CD4-positive, alpha-beta T cell treated with Interferon gamma for 1 hour (primary cell): ENCODE results near the gene NKAIN4.

Experiments
- DNase-seq: peaks from one replicate; pipeline ENCODE4 v3.0.0-alpha.2; 2020

NKAIN4 gene

GRCh38 chr20:63287697-63288580, 33.7 kb upstream of the NKAIN4 start:
- no peak for DNase-seq

GRCh38 chr20:63286781-63287696, 32.8 kb upstream of the NKAIN4 start:
- DNase-seq, result no peak

- no peak for DNase-seq
Observed at GRCh38 chr20:63285636-63286615, 31.7 kb upstream of the NKAIN4 start.

- no peak for DNase-seq
Observed at GRCh38 chr20:63284981-63285524, 30.8 kb upstream of the NKAIN4 start.

GRCh38 chr20:63284544-63284949, 30.3 kb upstream of the NKAIN4 start:
- no peak for DNase-seq

DNA sequence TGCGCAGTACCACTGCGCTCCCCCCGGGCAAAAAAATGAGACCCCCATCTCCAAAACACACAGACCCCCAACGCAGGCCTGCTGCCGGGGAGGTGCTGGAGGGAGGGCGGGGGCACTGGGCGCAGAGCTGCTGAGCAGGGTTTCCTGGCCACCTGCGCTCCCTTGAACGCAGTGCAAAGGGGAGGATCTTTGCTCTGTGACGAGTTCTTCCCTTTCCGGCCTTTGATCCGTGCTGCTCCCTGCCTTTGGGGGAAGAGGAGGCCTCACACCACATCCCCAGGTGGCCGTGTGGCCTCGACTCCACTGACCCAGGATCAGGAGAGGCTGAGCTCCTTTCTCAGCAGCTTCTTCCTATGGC, 29.8 kb upstream of the NKAIN4 start:
- DNase-seq, result no peak

DNA sequence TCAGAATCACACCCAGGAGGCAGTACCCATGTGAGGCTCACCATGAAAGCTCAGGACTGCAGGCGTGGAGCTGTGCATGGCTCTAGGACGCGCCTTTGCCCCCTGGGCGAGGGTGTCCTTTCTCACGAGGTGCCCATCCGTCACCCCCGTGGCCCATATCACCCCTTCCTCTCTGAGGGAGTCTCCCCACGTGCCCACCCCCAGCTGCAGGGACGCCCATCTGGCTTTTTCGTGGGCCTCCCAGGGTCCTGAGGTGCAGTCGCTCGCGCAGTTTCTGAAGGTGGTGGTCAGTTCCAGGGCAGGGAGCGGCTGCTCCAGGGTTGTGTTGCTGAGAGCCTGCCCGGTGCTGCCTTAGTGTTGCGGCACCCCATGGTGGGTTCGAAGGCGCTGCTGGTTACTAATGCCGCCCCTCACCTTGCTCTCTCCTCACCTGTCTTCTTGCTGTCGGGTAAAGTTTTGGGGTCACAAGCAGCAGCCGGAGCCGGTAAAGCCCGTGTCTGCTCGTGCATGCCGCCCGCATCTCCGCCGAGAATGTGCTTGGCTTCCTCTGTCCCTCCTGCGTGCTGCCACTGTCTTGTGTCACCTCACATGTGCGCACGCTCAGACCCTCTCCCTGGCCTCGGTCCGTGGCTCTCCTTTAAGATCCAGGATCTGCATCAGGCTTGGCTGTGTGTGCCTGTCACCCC, 29.3 kb upstream of the NKAIN4 start:
- no peak for DNase-seq

DNA sequence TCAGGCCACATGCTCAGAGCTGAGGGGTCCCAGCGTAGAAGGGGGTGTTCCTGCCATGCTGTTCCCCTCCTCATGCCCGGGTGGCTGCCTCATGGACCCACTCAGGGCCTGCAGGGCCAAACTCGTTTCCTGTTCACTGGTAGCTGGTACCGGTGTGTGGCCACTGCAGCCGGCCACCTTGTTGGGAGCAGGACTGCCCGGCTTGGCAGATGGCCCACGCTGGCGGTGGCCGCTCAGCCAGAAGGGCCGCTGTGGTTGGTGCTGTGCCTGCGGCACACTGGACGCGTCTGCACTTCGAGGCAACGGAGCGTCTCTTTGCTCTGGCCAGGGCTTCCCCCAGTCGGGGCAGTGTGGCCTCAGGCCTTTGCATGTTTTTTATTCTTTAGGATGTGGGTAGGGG, 28.7 kb upstream of the NKAIN4 start:
- no peak for DNase-seq

DNA sequence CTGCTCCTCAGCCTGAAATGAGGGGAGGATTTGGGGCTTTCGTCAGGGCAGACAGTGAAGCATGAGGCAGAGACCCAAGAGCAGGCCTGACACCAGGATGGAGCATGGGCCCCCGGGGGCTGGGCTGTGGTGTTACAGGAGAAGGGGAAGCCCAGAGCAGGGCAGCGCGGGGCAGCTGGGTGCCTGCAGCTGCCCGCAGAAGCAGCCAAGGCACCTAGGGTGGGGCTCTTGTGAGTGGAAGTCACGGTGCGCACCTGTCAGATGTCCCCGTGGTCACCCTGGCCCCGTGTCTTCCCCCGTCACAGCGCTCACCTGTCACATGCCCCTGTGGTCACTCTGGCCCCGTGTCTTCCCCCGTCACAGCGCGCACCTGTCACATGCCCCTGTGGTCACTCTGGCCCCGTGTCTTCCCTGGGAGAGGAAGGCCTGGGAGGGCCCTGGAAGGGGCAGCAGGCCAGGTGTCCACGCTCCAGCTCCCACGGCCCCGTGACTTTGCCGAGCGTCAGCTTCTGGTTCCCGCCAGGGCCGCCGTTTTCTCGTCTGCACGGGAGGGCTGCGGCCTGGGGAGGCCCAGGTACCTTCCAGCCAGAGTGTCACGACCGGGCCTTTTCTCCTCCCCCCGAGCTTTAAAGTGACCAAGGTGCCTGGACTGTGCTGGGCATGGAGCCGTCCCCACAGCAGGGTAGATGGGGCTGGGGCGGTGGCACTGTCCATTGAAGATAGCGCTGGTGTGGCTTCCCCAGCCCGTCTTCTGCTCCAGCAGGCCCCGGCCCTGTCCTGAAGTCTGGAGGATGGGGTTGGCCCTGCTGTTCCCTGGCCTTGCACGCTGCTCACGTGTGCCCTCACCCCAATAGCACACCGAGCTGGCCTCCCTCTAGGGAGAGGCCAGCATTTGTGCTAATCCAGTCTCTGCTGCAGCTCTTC, 27.7 kb upstream of the NKAIN4 start:
- DNase-seq, result no peak

GRCh38 chr20:63280929-63281545, 26.8 kb upstream of the NKAIN4 start:
- no peak for DNase-seq

- no peak for DNase-seq
Observed at GRCh38 chr20:63280371-63280770, 26.1 kb upstream of the NKAIN4 start.

GRCh38 chr20:63279931-63280330, 25.7 kb upstream of the NKAIN4 start:
- DNase-seq, result no peak

DNA sequence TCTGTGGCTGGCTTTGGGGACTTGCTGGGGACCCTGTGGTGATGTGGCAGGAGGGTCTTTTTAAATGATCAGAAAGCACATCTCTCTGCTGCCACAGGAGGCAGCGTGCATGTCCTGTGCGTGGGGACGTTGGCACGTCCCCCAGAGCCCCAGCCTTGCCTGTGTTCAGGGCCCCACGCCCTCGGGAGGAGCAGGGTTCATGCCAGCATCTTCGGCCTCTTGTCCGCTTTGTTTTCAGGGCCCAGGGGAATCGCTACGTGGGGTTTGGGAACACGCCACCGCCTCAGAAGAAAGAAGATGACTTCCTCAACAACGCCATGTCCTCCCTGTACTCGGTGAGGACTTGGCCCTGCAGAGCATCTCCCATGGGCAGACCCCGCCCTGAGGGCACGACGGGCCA, 24.4 kb upstream of the NKAIN4 start:
- no peak for DNase-seq

- DNase-seq, result no peak
Observed at GRCh38 chr20:63277466-63278272, 23.4 kb upstream of the NKAIN4 start.

DNA sequence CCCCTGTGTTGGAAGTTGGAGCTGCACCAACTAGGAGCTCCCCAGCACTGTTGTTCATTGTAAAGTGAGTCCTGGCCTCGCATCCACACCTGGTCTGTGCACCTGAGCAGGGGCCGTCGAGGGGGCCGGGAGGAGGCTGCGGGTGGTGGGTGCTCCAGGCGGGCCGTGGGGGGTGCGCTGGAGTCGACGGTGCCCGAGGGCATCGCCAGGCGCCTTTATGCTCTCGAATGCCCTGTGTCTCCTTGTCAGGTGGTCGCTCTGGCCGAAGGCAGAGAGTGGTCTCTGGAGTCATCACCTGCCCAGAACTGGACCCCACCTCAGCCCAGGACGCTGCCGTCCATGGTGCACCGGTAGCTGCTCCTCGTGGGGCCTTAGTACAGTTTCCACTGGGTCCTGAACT, 22.7 kb upstream of the NKAIN4 start:
- no peak for DNase-seq

GRCh38 chr20:63275825-63276224, 21.6 kb upstream of the NKAIN4 start:
- no peak for DNase-seq

- no peak for DNase-seq
Observed at GRCh38 chr20:63274381-63275228, 20.3 kb upstream of the NKAIN4 start.
